ENCODE measurements around the gene POLDIP2. TPM values are rescaled to one million over a fixed set of nuclear protein-coding genes. Genes with fewer than 3 reads are reported as not detected.
"Not testable (repeated sequence)": the region's sequence is repeated elsewhere in the genome, so short reads cannot be mapped to it uniquely, and the experiment has no call there.

The POLDIP2 gene
- total RNA-seq, 1 experiment from 2014 or later = 121 TPM

- no peak for DNase-seq (ENCODE audit: low read depth)
Measured at GRCh38 chr17:28366605-28367004, 9.3 kb upstream of the POLDIP2 start.

- DNase-seq (ENCODE audit: low read depth) = no peak
Measured at GRCh38 chr17:28365487-28365886, 8.2 kb upstream of the POLDIP2 start.

- no peak for DNase-seq (ENCODE audit: low read depth)
Measured at GRCh38 chr17:28364665-28365363, 7.5 kb upstream of the POLDIP2 start, which contains the start of gene SEBOX. Gene SEBOX (minus strand): TSS chr17:28365199. CDS start chr17:28365151, 48 bp downstream.

GRCh38 chr17:28363776-28364650, 6.7 kb upstream of the POLDIP2 start:
- no peak for DNase-seq (ENCODE audit: low read depth)

- DNase-seq (ENCODE audit: low read depth) = no peak
Measured at GRCh38 chr17:28363186-28363585, 5.9 kb upstream of the POLDIP2 start.

GRCh38 chr17:28357901-28358197, 522 bp upstream of the POLDIP2 start:
- no peak for DNase-seq (ENCODE audit: low read depth)

- DNase-seq (ENCODE audit: low read depth) = no peak
Measured at GRCh38 chr17:28350271-28350670, 7.1 kb downstream of the POLDIP2 start.

GRCh38 chr17:28348979-28349378, 8.3 kb downstream of the POLDIP2 start:
- no peak for DNase-seq (ENCODE audit: low read depth)

GRCh38 chr17:28347261-28347891, 10.0 kb downstream of the POLDIP2 start:
- DNase-seq (ENCODE audit: low read depth) = peak; percentile 95

GRCh38 chr17:28346746-28347246, 10.5 kb downstream of the POLDIP2 start:
- DNase-seq (ENCODE audit: low read depth) = peak; percentile 4

- peak; percentile 38 for DNase-seq (ENCODE audit: low read depth)
Measured at GRCh38 chr17:28346199-28346580, 11.1 kb downstream of the POLDIP2 start.

- peak; percentile 15 for DNase-seq (ENCODE audit: low read depth)
Measured at GRCh38 chr17:28345419-28346198, 11.7 kb downstream of the POLDIP2 start.

- DNase-seq (ENCODE audit: low read depth) = no peak
Measured at GRCh38 chr17:28344435-28344901, 12.9 kb downstream of the POLDIP2 start.

- no peak for DNase-seq (ENCODE audit: low read depth)
Measured at GRCh38 chr17:28344011-28344410, 13.3 kb downstream of the POLDIP2 start.

- DNase-seq (ENCODE audit: low read depth) = no peak
Measured at GRCh38 chr17:28343491-28343932, 13.8 kb downstream of the POLDIP2 start.

GRCh38 chr17:28342313-28342712, 15.0 kb downstream of the POLDIP2 start:
- no peak for DNase-seq (ENCODE audit: low read depth)

- DNase-seq (ENCODE audit: low read depth) = no peak
Measured at GRCh38 chr17:28341516-28341915, 15.8 kb downstream of the POLDIP2 start.

- DNase-seq (ENCODE audit: low read depth) = no peak
Measured at GRCh38 chr17:28340374-28340773, 17.0 kb downstream of the POLDIP2 start.

GRCh38 chr17:28339431-28339830, 17.9 kb downstream of the POLDIP2 start:
- no peak for DNase-seq (ENCODE audit: low read depth)

- DNase-seq (ENCODE audit: low read depth) = not testable (repeated sequence)
Measured at GRCh38 chr17:28338769-28339212, 18.5 kb downstream of the POLDIP2 start.

- peak; percentile 77 for DNase-seq (ENCODE audit: low read depth)
Measured at GRCh38 chr17:28338056-28338768, 19.1 kb downstream of the POLDIP2 start.
